ENCODE results near the gene SPATA13.

DNA sequence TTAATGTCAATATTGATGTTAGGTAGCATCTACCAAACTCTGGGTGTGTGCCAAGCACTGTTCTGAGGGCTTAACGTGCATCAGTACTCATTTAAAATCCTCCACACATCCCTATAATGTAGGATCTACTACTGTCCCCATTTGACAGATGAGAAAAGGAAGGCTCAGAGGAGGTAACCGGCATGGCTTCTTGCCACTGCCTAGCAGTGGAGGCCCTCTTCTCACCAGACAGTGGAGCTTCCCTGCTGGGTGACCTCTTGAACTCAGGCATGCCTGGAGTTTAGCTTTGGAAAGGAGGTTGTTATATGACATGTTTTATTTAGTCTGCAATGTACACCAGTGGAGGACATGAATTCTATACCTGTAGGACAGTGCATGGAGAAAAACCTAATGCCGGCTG is 2.1 kb downstream of the SPATA13 start:
- TF ChIP-seq, protein P1, sequence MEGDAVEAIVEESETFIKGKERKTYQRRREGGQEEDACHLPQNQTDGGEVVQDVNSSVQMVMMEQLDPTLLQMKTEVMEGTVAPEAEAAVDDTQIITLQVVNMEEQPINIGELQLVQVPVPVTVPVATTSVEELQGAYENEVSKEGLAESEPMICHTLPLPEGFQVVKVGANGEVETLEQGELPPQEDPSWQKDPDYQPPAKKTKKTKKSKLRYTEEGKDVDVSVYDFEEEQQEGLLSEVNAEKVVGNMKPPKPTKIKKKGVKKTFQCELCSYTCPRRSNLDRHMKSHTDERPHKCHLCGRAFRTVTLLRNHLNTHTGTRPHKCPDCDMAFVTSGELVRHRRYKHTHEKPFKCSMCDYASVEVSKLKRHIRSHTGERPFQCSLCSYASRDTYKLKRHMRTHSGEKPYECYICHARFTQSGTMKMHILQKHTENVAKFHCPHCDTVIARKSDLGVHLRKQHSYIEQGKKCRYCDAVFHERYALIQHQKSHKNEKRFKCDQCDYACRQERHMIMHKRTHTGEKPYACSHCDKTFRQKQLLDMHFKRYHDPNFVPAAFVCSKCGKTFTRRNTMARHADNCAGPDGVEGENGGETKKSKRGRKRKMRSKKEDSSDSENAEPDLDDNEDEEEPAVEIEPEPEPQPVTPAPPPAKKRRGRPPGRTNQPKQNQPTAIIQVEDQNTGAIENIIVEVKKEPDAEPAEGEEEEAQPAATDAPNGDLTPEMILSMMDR (conservative IDR thresholded peaks at IDR 0.05 in 1 of 2, IDR thresholded peaks at IDR 0.05 in 1 of 2; ENCODE audit: extremely low read depth in 1 of 2, insufficient read depth in 1 of 2, low read depth in 1 of 2, low read length in 2 of 2): no peak
- TF ChIP-seq EZH2 (IDR thresholded peaks at IDR 0.05; ENCODE audit: borderline replicate concordance, low read length): no peak
